ENCODE data around the gene ISCU. TPM values are rescaled to one million over a fixed set of nuclear protein-coding genes. Genes with fewer than 3 reads are reported as not detected.

ISCU gene
- total RNA-seq, 2 donors from 2014 or later = 93.3 to 98.7 TPM

GRCh38 chr12:108605690-108606406 is 43.5 kb downstream of the ISCU start:
- no peak for ATAC-seq (replicated peaks)
- Mint-ChIP-seq H3K27me3 (no peaks in the 10 kb centered on the region), H3K9me3 (no peaks in the 10 kb centered on the region), H3K4me1 (no peaks in the 10 kb centered on the region), H3K4me3 (no peak overlapping the region), H3K27ac (peak overlapping the region; percentile 61), H3K36me3 (ENCODE audit: low read depth) (no peaks in the 10 kb centered on the region)

- Mint-ChIP-seq H3K9me3 (no peaks in the 10 kb centered on the region), H3K36me3 (ENCODE audit: low read depth) (no peaks in the 10 kb centered on the region), H3K27ac (peak overlapping the region; percentile 61), H3K4me3 (no peak overlapping the region), H3K4me1 (no peaks in the 10 kb centered on the region), H3K27me3 (no peaks in the 10 kb centered on the region)
- ATAC-seq (replicated peaks) = no peak
Observed at GRCh38 chr12:108606492-108606891, 44.1 kb downstream of the ISCU start.

GRCh38 chr12:108607981-108608600 is 45.7 kb downstream of the ISCU start:
- H3K27ac Mint-ChIP-seq = no peak overlapping the region
- H3K4me1 Mint-ChIP-seq = peaks cover 9% of the 10 kb centered on the region

GRCh38 chr12:108608616-108609015 is 46.2 kb downstream of the ISCU start:
- no peaks in the 10 kb centered on the region for H3K27me3 Mint-ChIP-seq
- H3K9me3 Mint-ChIP-seq = no peaks in the 10 kb centered on the region
- no peak for ATAC-seq (replicated peaks)
- H3K27ac Mint-ChIP-seq = no peak overlapping the region
- no peaks in the 10 kb centered on the region for H3K36me3 Mint-ChIP-seq (ENCODE audit: low read depth)
- no peak overlapping the region for H3K4me3 Mint-ChIP-seq
- H3K4me1 Mint-ChIP-seq = peaks cover 9% of the 10 kb centered on the region

More at GRCh38 chr12:108607981-108608600, 45.7 kb downstream of the ISCU start:
- no peak for ATAC-seq (replicated peaks)
- Mint-ChIP-seq H3K27me3 (no peaks in the 10 kb centered on the region), H3K9me3 (no peaks in the 10 kb centered on the region), H3K4me3 (no peak overlapping the region), H3K36me3 (ENCODE audit: low read depth) (no peaks in the 10 kb centered on the region)

GRCh38 chr12:108609537-108610335 is 47.3 kb downstream of the ISCU start:
- no peak overlapping the region for H3K4me3 Mint-ChIP-seq
- H3K4me1 Mint-ChIP-seq = peaks cover 14% of the 10 kb centered on the region
- no peaks in the 10 kb centered on the region for H3K36me3 Mint-ChIP-seq (ENCODE audit: low read depth)
- no peak for ATAC-seq (replicated peaks)
- no peaks in the 10 kb centered on the region for H3K9me3 Mint-ChIP-seq
- no peak overlapping the region for H3K27ac Mint-ChIP-seq
- no peaks in the 10 kb centered on the region for H3K27me3 Mint-ChIP-seq

- Mint-ChIP-seq H3K36me3 (ENCODE audit: low read depth) (no peaks in the 10 kb centered on the region), H3K4me1 (peaks cover 14% of the 10 kb centered on the region), H3K27ac (no peak overlapping the region), H3K27me3 (no peaks in the 10 kb centered on the region), H3K9me3 (no peaks in the 10 kb centered on the region), H3K4me3 (no peak overlapping the region)
- ATAC-seq (replicated peaks) = no peak
Observed at GRCh38 chr12:108610336-108610815, 48.0 kb downstream of the ISCU start.

GRCh38 chr12:108610856-108611605 is 48.6 kb downstream of the ISCU start:
- Mint-ChIP-seq H3K27ac (no peak overlapping the region), H3K27me3 (no peaks in the 10 kb centered on the region), H3K4me3 (no peak overlapping the region), H3K36me3 (ENCODE audit: low read depth) (peaks cover 1% of the 10 kb centered on the region), H3K9me3 (no peaks in the 10 kb centered on the region), H3K4me1 (peaks cover 15% of the 10 kb centered on the region)
- no peak for ATAC-seq (replicated peaks)

- H3K27me3 Mint-ChIP-seq = no peaks in the 10 kb centered on the region
- no peaks in the 10 kb centered on the region for H3K9me3 Mint-ChIP-seq
- H3K36me3 Mint-ChIP-seq (ENCODE audit: low read depth) = peaks cover 10% of the 10 kb centered on the region
- ATAC-seq (replicated peaks) = peak; percentile 65
- H3K4me3 Mint-ChIP-seq = no peak overlapping the region
- peak overlapping the region; percentile 0 for H3K27ac Mint-ChIP-seq
- H3K4me1 Mint-ChIP-seq = peaks cover 24% of the 10 kb centered on the region
Observed at GRCh38 chr12:108611884-108612415, 49.6 kb downstream of the ISCU start.

- ATAC-seq (replicated peaks) = no peak
- Mint-ChIP-seq H3K27me3 (no peaks in the 10 kb centered on the region), H3K4me1 (peaks cover 33% of the 10 kb centered on the region), H3K9me3 (no peaks in the 10 kb centered on the region), H3K36me3 (ENCODE audit: low read depth) (peaks cover 17% of the 10 kb centered on the region), H3K4me3 (no peak overlapping the region), H3K27ac (peak overlapping the region; percentile 28)
Observed at GRCh38 chr12:108612788-108613282, 50.4 kb downstream of the ISCU start.

GRCh38 chr12:108613548-108613947 is 51.2 kb downstream of the ISCU start:
- peaks cover 38% of the 10 kb centered on the region for H3K4me1 Mint-ChIP-seq

GRCh38 chr12:108614041-108614440 is 51.6 kb downstream of the ISCU start:
- peak overlapping the region; percentile 96 for H3K27ac Mint-ChIP-seq
- H3K36me3 Mint-ChIP-seq (ENCODE audit: low read depth) = peaks cover 17% of the 10 kb centered on the region
- peaks cover 39% of the 10 kb centered on the region for H3K4me1 Mint-ChIP-seq
- no peaks in the 10 kb centered on the region for H3K27me3 Mint-ChIP-seq
- no peaks in the 10 kb centered on the region for H3K9me3 Mint-ChIP-seq
- no peak for ATAC-seq (replicated peaks)
- H3K4me3 Mint-ChIP-seq = no peak overlapping the region

More at GRCh38 chr12:108613548-108613947, 51.2 kb downstream of the ISCU start:
- Mint-ChIP-seq H3K36me3 (ENCODE audit: low read depth) (peaks cover 17% of the 10 kb centered on the region), H3K27ac (peak overlapping the region; percentile 28), H3K9me3 (no peaks in the 10 kb centered on the region), H3K4me3 (no peak overlapping the region), H3K27me3 (no peaks in the 10 kb centered on the region)
- ATAC-seq (replicated peaks) = no peak

GRCh38 chr12:108614639-108615038 is 52.2 kb downstream of the ISCU start:
- Mint-ChIP-seq H3K4me1 (peaks cover 39% of the 10 kb centered on the region), H3K27ac (peak overlapping the region; percentile 96), H3K9me3 (no peaks in the 10 kb centered on the region), H3K27me3 (no peaks in the 10 kb centered on the region), H3K36me3 (ENCODE audit: low read depth) (peaks cover 19% of the 10 kb centered on the region), H3K4me3 (no peak overlapping the region)
- no peak for ATAC-seq (replicated peaks)

GRCh38 chr12:108615918-108616317 is 53.5 kb downstream of the ISCU start:
- ATAC-seq (replicated peaks) = no peak
- H3K4me3 Mint-ChIP-seq = peak overlapping the region; percentile 75
- no peaks in the 10 kb centered on the region for H3K27me3 Mint-ChIP-seq
- H3K27ac Mint-ChIP-seq = peak overlapping the region; percentile 96
- peaks cover 32% of the 10 kb centered on the region for H3K36me3 Mint-ChIP-seq (ENCODE audit: low read depth)
- no peaks in the 10 kb centered on the region for H3K9me3 Mint-ChIP-seq
- peaks cover 39% of the 10 kb centered on the region for H3K4me1 Mint-ChIP-seq

- no peak for ATAC-seq (replicated peaks)
- H3K4me3 Mint-ChIP-seq = peak overlapping the region; percentile 75
- peaks cover 44% of the 10 kb centered on the region for H3K4me1 Mint-ChIP-seq
- H3K27me3 Mint-ChIP-seq = no peaks in the 10 kb centered on the region
- peaks cover 37% of the 10 kb centered on the region for H3K36me3 Mint-ChIP-seq (ENCODE audit: low read depth)
- H3K27ac Mint-ChIP-seq = peak overlapping the region; percentile 96
- no peaks in the 10 kb centered on the region for H3K9me3 Mint-ChIP-seq
Observed at GRCh38 chr12:108616359-108616758, 54.0 kb downstream of the ISCU start.
